ENCODE data around the gene MARVELD1. TPM values are rescaled to one million over a fixed set of nuclear protein-coding genes. Genes with fewer than 3 reads are reported as not detected.

MARVELD1 gene
- total RNA-seq, 1 experiment from 2014 or later = not detected

DNA sequence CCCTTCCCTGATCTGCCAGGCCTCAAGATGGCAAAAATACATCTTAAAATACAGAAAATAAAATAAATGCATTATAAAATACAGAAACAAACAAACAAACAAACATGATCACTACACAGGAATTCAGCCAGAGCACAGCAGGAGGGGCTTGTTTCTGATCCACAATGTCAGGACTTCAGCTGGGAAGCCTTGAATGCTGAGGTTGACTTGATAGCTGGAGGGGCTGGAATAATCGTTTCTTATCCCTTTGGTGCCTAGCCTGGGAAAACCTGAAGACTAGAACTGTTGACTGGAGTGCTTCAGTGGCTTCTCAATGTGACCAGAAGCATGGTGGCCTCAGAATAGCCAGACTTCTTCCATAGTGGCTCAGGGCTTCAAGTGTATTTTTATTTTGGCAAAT lies 9.2 kb upstream of the MARVELD1 start:
- H3K4me1 ChIP-seq (ENCODE audit: low read length) = no peaks in the 10 kb centered on the region
- H4K20me1 ChIP-seq (ENCODE audit: insufficient read depth, low read depth, low read length) = no peaks in the 10 kb centered on the region
- no peaks in the 10 kb centered on the region for H3K27me3 ChIP-seq (ENCODE audit: low read length)
- H3K27ac ChIP-seq (ENCODE audit: low read length) = no peak overlapping the region
- DNase-seq = no peak
- no peak overlapping the region for H2AFZ ChIP-seq (ENCODE audit: low read length)
- no peaks in the 10 kb centered on the region for H3K79me2 ChIP-seq (ENCODE audit: low read length)
- no peak overlapping the region for H3K4me2 ChIP-seq (ENCODE audit: low read depth, low read length, poor library complexity, severe bottlenecking)
- H3K9ac ChIP-seq (ENCODE audit: low read length) = no peak overlapping the region
- H3K4me3 ChIP-seq (ENCODE audit: low read length) = no peak overlapping the region
- no peaks in the 10 kb centered on the region for H3K9me3 ChIP-seq (ENCODE audit: low read length)
- H3K9me2 ChIP-seq (replicated peaks; ENCODE audit: insufficient read depth, low read length) = no peaks in the 10 kb centered on the region
- H3K36me3 ChIP-seq (ENCODE audit: insufficient read depth, low read length) = no peaks in the 10 kb centered on the region

DNA sequence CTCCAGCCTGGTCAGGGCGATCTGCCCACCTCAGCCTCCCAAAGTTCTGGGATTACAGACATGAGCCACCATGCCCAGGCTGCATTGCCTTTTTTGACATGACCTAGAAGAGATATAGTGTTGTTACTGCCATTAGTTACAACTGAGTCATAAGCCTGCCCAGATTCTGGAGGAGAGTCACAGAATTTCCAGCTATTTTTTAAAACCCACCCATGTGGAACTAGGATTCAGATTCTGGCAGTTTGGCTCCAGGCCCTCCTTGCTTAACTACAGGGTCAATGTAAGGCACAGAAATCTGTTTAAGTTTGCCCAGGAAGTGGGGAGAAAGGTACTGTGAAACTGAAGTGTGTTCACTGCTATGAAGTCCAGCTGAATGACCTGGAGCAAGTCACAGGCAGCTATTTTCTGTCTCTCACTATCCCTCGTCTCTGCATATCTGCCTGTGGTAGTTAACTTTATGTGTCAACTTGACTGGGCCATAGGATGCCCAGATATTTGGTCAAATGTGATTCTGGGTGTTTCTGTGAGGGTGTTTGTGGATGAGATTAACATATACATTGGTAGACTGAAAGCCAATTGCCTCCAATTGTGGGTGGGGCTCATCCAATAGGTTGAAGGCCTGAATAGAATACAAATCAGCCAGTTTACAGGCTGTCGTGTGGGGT lies 8.4 kb upstream of the MARVELD1 start:
- DNase-seq = no peak
- H3K27me3 ChIP-seq (ENCODE audit: low read length) = no peaks in the 10 kb centered on the region

DNA sequence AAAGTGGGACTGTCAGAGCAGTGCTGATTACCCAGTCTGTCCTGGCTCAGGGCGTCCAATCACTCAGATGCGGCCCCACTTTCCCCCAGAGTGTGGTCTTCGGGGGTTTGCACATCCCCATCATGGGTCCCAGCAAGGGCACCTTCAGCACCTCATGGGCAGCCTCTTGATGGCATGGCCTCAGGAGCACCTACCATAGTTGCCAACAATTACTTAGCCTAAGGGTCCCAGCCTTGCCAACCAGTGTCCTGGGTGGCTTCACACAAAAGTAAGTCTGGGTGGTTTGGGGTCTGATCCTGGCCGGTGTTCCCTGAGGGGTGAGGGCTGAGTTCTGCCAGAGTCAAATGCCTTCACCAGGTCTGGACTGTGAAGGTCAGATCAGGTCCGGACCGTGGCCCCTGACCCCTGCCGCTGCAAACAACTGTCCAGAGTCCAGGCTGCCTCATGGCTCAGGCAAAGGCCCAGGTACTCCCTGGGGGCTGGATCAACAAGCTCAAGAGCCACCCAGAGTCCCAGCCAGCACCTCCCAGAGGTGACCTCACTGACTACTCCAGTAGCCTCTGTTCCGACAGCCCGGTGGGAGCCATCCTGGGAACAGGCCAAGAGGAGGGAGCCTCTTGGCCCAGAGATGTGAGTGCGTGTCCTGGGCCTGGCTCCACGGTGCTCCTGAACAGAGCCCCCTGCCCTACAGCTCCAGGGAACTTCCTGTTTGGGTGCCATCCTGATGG lies 6.2 kb upstream of the MARVELD1 start:
- H4K20me1 ChIP-seq (ENCODE audit: insufficient read depth, low read depth, low read length) = no peaks in the 10 kb centered on the region
- H3K27me3 ChIP-seq (ENCODE audit: low read length) = no peaks in the 10 kb centered on the region
- no peak overlapping the region for H3K9ac ChIP-seq (ENCODE audit: low read length)
- no peak for DNase-seq
- H3K27ac ChIP-seq (ENCODE audit: low read length) = no peak overlapping the region
- no peaks in the 10 kb centered on the region for H3K36me3 ChIP-seq (ENCODE audit: insufficient read depth, low read length)
- no peaks in the 10 kb centered on the region for H3K9me2 ChIP-seq (replicated peaks; ENCODE audit: insufficient read depth, low read length)
- H3K4me2 ChIP-seq (ENCODE audit: low read depth, low read length, poor library complexity, severe bottlenecking) = no peak overlapping the region
- no peak overlapping the region for H3K4me3 ChIP-seq (ENCODE audit: low read length)
- no peaks in the 10 kb centered on the region for H3K79me2 ChIP-seq (ENCODE audit: low read length)
- no peak overlapping the region for H2AFZ ChIP-seq (ENCODE audit: low read length)
- no peaks in the 10 kb centered on the region for H3K9me3 ChIP-seq (ENCODE audit: low read length)
- H3K4me1 ChIP-seq (ENCODE audit: low read length) = no peaks in the 10 kb centered on the region

More for the DNA sequence above, 8.4 kb upstream of the MARVELD1 start:
- no peaks in the 10 kb centered on the region for H3K79me2 ChIP-seq (ENCODE audit: low read length)
- no peak overlapping the region for H3K27ac ChIP-seq (ENCODE audit: low read length)
- no peak overlapping the region for H3K4me3 ChIP-seq (ENCODE audit: low read length)
- H3K9me2 ChIP-seq (replicated peaks; ENCODE audit: insufficient read depth, low read length) = no peaks in the 10 kb centered on the region
- no peak overlapping the region for H3K4me2 ChIP-seq (ENCODE audit: low read depth, low read length, poor library complexity, severe bottlenecking)
- H3K9ac ChIP-seq (ENCODE audit: low read length) = no peak overlapping the region
- no peaks in the 10 kb centered on the region for H3K9me3 ChIP-seq (ENCODE audit: low read length)
- no peaks in the 10 kb centered on the region for H4K20me1 ChIP-seq (ENCODE audit: insufficient read depth, low read depth, low read length)
- H2AFZ ChIP-seq (ENCODE audit: low read length) = no peak overlapping the region
- no peaks in the 10 kb centered on the region for H3K36me3 ChIP-seq (ENCODE audit: insufficient read depth, low read length)
- no peaks in the 10 kb centered on the region for H3K4me1 ChIP-seq (ENCODE audit: low read length)

GRCh38 chr10:97708167-97708566 lies 5.4 kb upstream of the MARVELD1 start:
- no peak for DNase-seq
- Histone ChIP-seq H3K9me2 (replicated peaks; ENCODE audit: insufficient read depth, low read length) (no peaks in the 10 kb centered on the region), H3K9ac (ENCODE audit: low read length) (no peak overlapping the region)

DNA sequence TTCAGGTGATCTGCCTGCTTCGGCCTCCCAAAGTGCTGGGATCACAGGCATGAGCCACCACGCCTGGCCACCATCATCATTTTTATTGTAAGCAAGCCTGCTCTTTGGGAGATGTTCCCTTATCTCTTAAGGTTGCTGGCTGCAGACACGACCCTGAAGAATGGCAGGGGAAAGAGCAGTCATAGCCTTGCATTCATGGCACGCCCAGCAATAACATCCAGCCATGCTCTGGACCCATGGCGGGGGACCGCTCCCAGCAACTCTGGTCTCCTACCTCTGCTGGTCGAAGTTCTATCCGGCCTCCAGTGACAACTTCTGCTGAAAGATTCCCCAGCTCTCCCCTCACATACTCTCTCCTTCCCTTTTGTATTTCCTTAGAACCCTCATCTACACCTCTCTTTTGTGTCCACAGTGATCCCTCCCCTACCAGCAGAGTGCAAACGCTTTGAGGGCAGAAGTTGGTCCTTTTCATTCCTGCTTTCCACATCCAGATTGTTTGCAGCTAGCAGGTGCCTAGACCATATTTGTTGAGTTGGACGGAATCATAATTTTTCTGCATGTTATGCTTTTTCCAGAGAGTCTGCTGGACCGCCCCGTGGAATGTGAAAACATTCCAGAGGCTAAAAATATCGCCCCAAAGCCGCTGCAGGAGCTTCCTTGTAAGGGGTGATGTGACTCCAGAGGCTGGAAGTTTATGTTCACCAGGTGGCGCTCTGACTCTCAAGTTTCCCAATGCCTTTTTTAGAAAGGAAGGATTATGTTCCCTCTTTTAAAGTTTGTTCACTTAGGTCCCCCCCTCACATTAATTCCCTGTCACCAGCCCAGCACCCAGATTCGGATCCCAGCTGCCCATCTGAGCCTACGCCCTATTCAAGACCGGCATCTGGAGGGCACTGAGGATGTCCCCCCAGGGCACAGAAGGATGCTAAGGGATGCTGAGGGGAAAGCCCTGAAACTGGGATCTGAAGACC lies 4.3 kb upstream of the MARVELD1 start:
- Histone ChIP-seq H4K20me1 (ENCODE audit: insufficient read depth, low read depth, low read length) (no peaks in the 10 kb centered on the region), H3K9me3 (ENCODE audit: low read length) (no peaks in the 10 kb centered on the region), H3K27ac (ENCODE audit: low read length) (no peak overlapping the region), H3K9ac (ENCODE audit: low read length) (no peak overlapping the region), H3K4me2 (ENCODE audit: low read depth, low read length, poor library complexity, severe bottlenecking) (no peak overlapping the region), H3K4me3 (ENCODE audit: low read length) (no peak overlapping the region), H3K27me3 (ENCODE audit: low read length) (no peaks in the 10 kb centered on the region), H3K9me2 (replicated peaks; ENCODE audit: insufficient read depth, low read length) (no peaks in the 10 kb centered on the region), H3K4me1 (ENCODE audit: low read length) (no peaks in the 10 kb centered on the region), H3K36me3 (ENCODE audit: insufficient read depth, low read length) (no peaks in the 10 kb centered on the region), H3K79me2 (ENCODE audit: low read length) (no peaks in the 10 kb centered on the region), H2AFZ (ENCODE audit: low read length) (no peak overlapping the region)
- DNase-seq = no peak

More at GRCh38 chr10:97708167-97708566, 5.4 kb upstream of the MARVELD1 start:
- no peak overlapping the region for H3K4me2 ChIP-seq (ENCODE audit: low read depth, low read length, poor library complexity, severe bottlenecking)
- no peaks in the 10 kb centered on the region for H4K20me1 ChIP-seq (ENCODE audit: insufficient read depth, low read depth, low read length)
- H2AFZ ChIP-seq (ENCODE audit: low read length) = no peak overlapping the region
- H3K9me3 ChIP-seq (ENCODE audit: low read length) = no peaks in the 10 kb centered on the region
- H3K27ac ChIP-seq (ENCODE audit: low read length) = no peak overlapping the region
- H3K79me2 ChIP-seq (ENCODE audit: low read length) = no peaks in the 10 kb centered on the region
- no peaks in the 10 kb centered on the region for H3K4me1 ChIP-seq (ENCODE audit: low read length)
- no peak overlapping the region for H3K4me3 ChIP-seq (ENCODE audit: low read length)
- H3K27me3 ChIP-seq (ENCODE audit: low read length) = no peaks in the 10 kb centered on the region
- H3K36me3 ChIP-seq (ENCODE audit: insufficient read depth, low read length) = no peaks in the 10 kb centered on the region

- Histone ChIP-seq H3K4me2 (ENCODE audit: low read depth, low read length, poor library complexity, severe bottlenecking) (no peak overlapping the region), H2AFZ (ENCODE audit: low read length) (no peak overlapping the region), H3K9me2 (replicated peaks; ENCODE audit: insufficient read depth, low read length) (no peaks in the 10 kb centered on the region), H3K9me3 (ENCODE audit: low read length) (no peaks in the 10 kb centered on the region), H3K9ac (ENCODE audit: low read length) (no peak overlapping the region), H3K36me3 (ENCODE audit: insufficient read depth, low read length) (no peaks in the 10 kb centered on the region), H3K27ac (ENCODE audit: low read length) (no peak overlapping the region), H3K4me3 (ENCODE audit: low read length) (no peak overlapping the region), H4K20me1 (ENCODE audit: insufficient read depth, low read depth, low read length) (no peaks in the 10 kb centered on the region), H3K79me2 (ENCODE audit: low read length) (no peaks in the 10 kb centered on the region), H3K4me1 (ENCODE audit: low read length) (no peaks in the 10 kb centered on the region), H3K27me3 (ENCODE audit: low read length) (no peaks in the 10 kb centered on the region)
- DNase-seq = no peak
Observed at GRCh38 chr10:97711640-97712572, 1.6 kb upstream of the MARVELD1 start.

DNA sequence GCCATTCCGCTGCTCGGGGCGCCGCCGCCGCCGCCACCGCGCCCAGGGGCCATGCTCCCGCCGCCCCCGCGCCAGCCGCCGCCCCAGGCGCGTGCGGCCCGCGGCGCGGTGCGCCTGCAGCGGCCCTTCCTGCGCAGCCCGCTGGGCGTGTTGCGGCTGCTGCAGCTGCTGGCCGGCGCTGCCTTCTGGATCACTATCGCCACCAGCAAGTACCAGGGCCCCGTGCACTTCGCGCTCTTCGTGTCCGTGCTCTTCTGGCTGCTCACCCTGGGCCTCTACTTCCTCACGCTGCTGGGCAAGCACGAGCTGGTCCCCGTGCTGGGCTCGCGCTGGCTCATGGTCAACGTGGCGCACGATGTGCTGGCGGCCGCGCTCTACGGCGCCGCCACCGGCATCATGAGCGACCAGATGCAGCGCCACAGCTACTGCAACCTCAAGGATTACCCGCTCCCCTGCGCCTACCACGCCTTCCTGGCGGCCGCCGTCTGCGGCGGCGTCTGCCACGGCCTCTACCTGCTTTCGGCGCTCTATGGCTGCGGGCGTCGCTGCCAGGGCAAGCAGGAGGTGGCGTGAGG lies 383 bp downstream of the MARVELD1 start:
- H3K4me2 ChIP-seq (ENCODE audit: low read depth, low read length, poor library complexity, severe bottlenecking) = no peak overlapping the region
- no peak overlapping the region for H3K27ac ChIP-seq (ENCODE audit: low read length)
- no peak overlapping the region for H3K4me3 ChIP-seq (ENCODE audit: low read length)
- no peaks in the 10 kb centered on the region for H3K9me2 ChIP-seq (replicated peaks; ENCODE audit: insufficient read depth, low read length)
- no peaks in the 10 kb centered on the region for H4K20me1 ChIP-seq (ENCODE audit: insufficient read depth, low read depth, low read length)
- no peak overlapping the region for H3K9ac ChIP-seq (ENCODE audit: low read length)
- H3K36me3 ChIP-seq (ENCODE audit: insufficient read depth, low read length) = no peaks in the 10 kb centered on the region
- no peaks in the 10 kb centered on the region for H3K79me2 ChIP-seq (ENCODE audit: low read length)
- no peaks in the 10 kb centered on the region for H3K4me1 ChIP-seq (ENCODE audit: low read length)
- H3K9me3 ChIP-seq (ENCODE audit: low read length) = no peaks in the 10 kb centered on the region
- H3K27me3 ChIP-seq (ENCODE audit: low read length) = no peaks in the 10 kb centered on the region
- DNase-seq = no peak
- H2AFZ ChIP-seq (ENCODE audit: low read length) = no peak overlapping the region
